ENCODE measurements around the gene TRIM50. TPM values are rescaled to one million over a fixed set of nuclear protein-coding genes. Genes with fewer than 3 reads are reported as not detected.

TRIM50 gene
- total RNA-seq, 2 donors from 2014 or later, result not detected

DNA sequence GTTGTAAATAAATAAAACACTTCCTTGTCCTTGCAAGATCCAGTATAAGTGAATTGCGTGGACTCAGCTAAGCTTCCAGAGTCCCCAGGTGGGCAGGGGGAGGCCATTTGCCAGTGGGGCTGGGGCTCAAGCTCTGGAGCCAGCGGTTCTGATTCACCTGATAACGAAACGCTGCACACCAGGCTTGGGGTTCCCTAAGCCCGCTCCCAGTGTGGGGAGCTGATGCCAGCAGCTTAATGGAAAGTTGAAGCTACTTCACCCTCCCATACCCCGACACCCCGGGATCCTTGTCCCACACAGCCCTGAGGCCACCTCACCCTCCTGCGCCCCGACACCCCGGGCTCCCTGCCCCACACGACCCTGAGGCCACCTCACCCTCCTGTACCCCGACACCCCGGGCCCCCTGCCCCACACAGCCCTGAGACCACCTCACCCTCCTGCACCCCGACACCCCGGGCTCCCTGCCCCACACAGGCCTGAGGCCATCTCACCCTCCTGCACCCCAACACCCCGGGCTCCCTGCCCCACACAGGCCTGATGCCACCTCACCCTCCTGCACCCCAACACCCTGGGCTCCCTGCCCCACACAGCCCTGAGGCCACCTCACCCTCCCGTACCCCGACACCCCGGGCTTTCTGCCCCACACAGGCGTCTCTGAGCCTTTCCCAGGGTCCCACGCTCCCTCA is 30.9 kb upstream of the TRIM50 start:
- no peak for TF ChIP-seq CTCF (IDR thresholded peaks at IDR 0.05)
- no peak for DNase-seq (ENCODE audit: low spot score)
- Histone ChIP-seq H3K9me3 (no peaks in the 10 kb centered on the region), H3K36me3 (no peaks in the 10 kb centered on the region), H3K4me3 (peak overlapping the region in 1 of 2 donors; percentile 37), H3K27me3 (no peaks in the 10 kb centered on the region), H3K4me1 (peaks cover 0 to 13% of the 10 kb centered on the region in 2 donors), H3K27ac (no peak overlapping the region)

DNA sequence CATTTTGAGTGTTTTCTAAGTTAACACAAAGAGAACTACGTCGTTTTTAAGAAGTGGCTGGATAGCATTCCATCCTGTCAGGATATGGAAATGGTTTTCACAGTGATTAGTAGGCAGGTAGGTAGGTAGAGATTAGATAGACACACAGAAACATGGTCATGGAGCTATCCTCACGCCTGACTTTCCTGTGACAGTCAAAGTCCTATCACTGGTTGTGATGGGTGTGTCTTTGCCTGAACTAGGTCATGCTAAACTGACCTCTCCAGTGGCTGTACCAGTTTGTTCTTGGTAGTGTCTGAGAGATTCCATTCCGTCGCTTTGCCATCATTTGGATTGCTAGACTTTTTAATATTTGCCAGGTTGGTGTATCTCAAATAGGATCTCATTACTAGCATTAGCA is 28.3 kb upstream of the TRIM50 start:
- Histone ChIP-seq H3K27ac (no peak overlapping the region), H3K36me3 (no peaks in the 10 kb centered on the region), H3K4me3 (no peak overlapping the region), H3K27me3 (no peaks in the 10 kb centered on the region), H3K9me3 (peaks cover 0 to 6% of the 10 kb centered on the region in 2 donors), H3K4me1 (peaks cover 0 to 13% of the 10 kb centered on the region in 2 donors)
- TF ChIP-seq CTCF (IDR thresholded peaks at IDR 0.05), result no peak
- DNase-seq (ENCODE audit: low spot score), result no peak

DNA sequence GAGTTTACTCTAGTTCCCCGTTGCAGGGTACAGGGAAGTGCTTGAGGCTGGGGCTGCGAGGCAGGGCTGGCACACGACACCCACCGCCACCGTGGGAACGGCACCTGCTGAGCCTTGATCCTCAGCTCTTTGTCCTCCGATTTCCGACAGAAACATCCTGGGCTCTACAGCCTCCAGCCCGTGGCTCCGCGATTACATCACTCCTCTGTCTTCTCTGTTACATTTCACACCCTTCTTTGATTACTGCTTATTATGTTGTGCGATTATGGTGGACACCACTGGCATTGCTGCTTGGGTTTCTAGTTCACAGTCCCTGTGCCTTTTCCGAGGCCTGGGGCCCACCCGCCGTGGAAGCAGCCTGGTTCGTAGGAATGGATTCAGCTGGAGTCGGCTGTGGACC is 26.9 kb upstream of the TRIM50 start:
- no peak for DNase-seq (ENCODE audit: low spot score)
- Histone ChIP-seq H3K4me1 (peaks cover 0 to 13% of the 10 kb centered on the region in 2 donors), H3K9me3 (peaks cover 0 to 6% of the 10 kb centered on the region in 2 donors), H3K36me3 (no peaks in the 10 kb centered on the region), H3K4me3 (no peak overlapping the region), H3K27me3 (no peaks in the 10 kb centered on the region), H3K27ac (no peak overlapping the region)
- TF ChIP-seq CTCF (IDR thresholded peaks at IDR 0.05), result no peak

DNA sequence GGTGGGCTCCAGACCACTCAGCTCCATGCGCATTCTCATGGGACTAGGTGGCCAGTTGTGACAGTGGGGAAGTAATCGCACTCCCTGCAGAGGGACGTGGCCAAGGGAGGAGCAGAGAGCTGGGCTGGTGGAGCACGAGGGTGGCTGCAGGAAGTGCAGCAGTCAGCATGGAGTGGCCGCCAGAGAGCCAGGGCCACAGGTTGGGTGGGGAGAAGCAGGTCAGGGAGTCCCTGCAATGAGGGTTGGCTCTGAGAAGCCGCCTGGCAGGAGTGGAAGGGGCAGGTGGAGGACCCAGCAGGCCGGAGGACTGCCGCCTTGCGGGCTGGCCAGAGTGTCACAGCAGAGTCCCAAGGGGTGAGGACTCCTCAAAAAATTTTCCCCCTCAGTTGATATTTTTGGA is 26.3 kb upstream of the TRIM50 start:
- H3K4me3 ChIP-seq, result no peak overlapping the region
- no peak for DNase-seq (ENCODE audit: low spot score)
- H3K36me3 ChIP-seq, result no peaks in the 10 kb centered on the region
- no peaks in the 10 kb centered on the region for H3K27me3 ChIP-seq
- H3K9me3 ChIP-seq, result peaks cover 0 to 6% of the 10 kb centered on the region in 2 donors
- H3K4me1 ChIP-seq, result peaks cover 0 to 13% of the 10 kb centered on the region in 2 donors
- no peak for TF ChIP-seq CTCF (IDR thresholded peaks at IDR 0.05)
- H3K27ac ChIP-seq, result no peak overlapping the region

- H3K4me1 ChIP-seq, result peaks cover 0 to 6% of the 10 kb centered on the region in 2 donors
- H3K4me3 ChIP-seq, result no peak overlapping the region
- TF ChIP-seq CTCF (IDR thresholded peaks at IDR 0.05), result no peak
- H3K9me3 ChIP-seq, result peaks cover 0 to 6% of the 10 kb centered on the region in 2 donors
- H3K27me3 ChIP-seq, result no peaks in the 10 kb centered on the region
- no peaks in the 10 kb centered on the region for H3K36me3 ChIP-seq
- no peak overlapping the region for H3K27ac ChIP-seq
- DNase-seq (ENCODE audit: low spot score), result no peak
Measured at GRCh38 chr7:73353243-73353642, 25.4 kb upstream of the TRIM50 start.

GRCh38 chr7:73352784-73353183 is 24.9 kb upstream of the TRIM50 start:
- Histone ChIP-seq H3K27ac (no peak overlapping the region), H3K27me3 (no peaks in the 10 kb centered on the region), H3K9me3 (peaks cover 0 to 6% of the 10 kb centered on the region in 2 donors), H3K4me3 (no peak overlapping the region), H3K36me3 (no peaks in the 10 kb centered on the region), H3K4me1 (peaks cover 0 to 2% of the 10 kb centered on the region in 2 donors)
- TF ChIP-seq CTCF (IDR thresholded peaks at IDR 0.05), result no peak
- no peak for DNase-seq (ENCODE audit: low spot score)

All from right atrium auricular region (tissue), 2 donors.